UCSD-AML1 (cell line): ENCODE results near the gene CTDSP2.
"Not testable (repeated sequence)": the region's sequence is repeated elsewhere in the genome, so short reads cannot be mapped to it uniquely, and the experiment has no call there.

Experiments
- DNase-seq: peaks from one replicate; lab custom pipeline; 2025; ENCODE audit not compliant: unreplicated experiment; lab: John Stamatoyannopoulos, UW

CTDSP2 gene

GRCh38 chr12:57853864-57854556 lies 7.5 kb upstream of the CTDSP2 start:
- no peak for DNase-seq

GRCh38 chr12:57852620-57853500 lies 6.3 kb upstream of the CTDSP2 start:
- DNase-seq: no peak

DNA sequence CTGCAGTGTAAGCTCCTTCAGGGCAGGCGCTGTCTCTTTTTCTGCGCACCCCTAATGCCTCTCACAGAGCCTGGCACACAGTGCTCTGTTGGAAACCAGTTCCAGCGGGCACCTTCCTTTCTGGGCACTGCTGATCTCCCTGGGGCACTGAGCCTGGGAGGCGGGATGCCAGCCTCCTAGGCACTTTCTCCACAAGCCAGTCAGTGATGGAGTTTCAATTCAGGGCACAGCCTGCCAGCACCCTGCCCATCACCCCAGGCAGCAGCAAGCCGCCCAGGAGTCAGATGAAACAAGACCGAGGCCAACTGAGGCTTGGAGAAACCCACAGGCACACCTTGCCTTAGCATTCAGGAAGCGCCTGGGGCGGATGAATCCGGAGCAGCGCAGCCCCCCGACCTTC lies 5.7 kb upstream of the CTDSP2 start:
- DNase-seq: no peak

GRCh38 chr12:57851552-57851951 lies 5.0 kb upstream of the CTDSP2 start:
- DNase-seq: no peak

DNA sequence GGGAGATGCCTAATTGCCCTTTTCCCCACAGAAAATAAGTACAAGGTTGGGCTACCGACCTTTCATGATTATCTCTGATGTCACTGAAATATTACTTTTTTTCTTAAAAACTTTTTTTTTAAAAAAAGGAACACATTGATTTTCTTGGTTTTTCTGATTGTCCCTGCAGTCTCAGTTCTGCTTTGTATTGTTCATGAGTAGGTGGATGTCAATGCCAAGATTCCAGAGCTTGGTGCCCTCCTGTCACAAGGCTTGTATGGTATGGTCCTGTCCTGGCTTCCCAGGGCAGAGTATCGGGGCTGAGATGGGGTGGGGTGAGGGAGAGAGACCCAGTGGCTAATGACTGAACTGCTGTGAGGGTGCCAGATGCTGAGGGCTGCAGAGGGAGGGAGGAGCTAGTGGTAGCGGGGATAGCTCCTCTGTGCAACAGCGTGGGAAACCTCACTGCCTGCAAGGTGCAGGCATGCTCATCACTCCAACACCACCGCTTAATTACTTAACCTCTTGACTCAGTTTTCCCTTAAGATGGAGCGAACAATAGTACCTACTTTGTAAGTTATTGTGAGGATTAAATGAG lies 4.4 kb upstream of the CTDSP2 start:
- DNase-seq: no peak

GRCh38 chr12:57849447-57849846 lies 2.9 kb upstream of the CTDSP2 start:
- not testable (repeated sequence) for DNase-seq

DNA sequence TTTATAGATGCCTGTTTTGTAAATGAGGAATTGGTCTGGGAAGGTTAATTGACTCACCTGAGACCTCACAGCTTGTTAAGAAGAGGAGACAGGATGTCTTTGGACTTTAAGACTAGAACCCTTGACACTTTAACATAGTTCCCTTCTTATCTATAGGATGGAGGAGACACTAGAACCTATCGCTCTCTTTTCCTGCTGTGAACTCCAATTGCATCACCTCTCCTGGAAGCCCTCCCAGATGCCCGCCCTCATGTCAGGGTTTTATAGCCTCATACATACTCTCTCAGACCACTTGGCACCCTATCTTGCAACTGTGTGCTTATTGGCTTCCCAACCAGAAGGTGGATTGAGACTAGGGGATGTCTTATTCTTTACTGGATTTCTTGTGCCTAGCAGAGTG lies 2.5 kb upstream of the CTDSP2 start:
- no peak for DNase-seq

DNA sequence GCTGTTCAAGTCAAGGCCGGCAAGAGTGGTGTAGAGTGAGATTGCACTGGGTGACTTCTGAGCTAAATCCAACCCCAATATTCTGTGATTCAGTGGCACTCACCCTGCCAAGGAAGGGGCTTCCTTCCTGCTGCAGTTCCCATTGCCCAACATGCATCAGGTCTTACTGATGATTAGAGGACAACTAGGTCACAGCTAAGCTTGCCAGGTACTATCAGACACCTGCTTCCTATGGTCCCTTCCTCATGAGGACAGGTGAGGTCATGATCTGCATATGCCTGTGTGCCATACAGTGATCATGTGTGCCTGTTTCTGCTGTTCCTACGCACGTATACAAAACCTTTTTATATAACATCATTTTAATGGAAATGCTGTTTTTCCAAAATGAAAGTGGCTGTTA lies 1.7 kb upstream of the CTDSP2 start:
- DNase-seq: no peak

- no peak for DNase-seq
These were observed 298 bp downstream of the CTDSP2 start for GRCh38 chr12:57846285-57846576.

- peak; percentile 68 for DNase-seq
These were observed 848 bp downstream of the CTDSP2 start for GRCh38 chr12:57845478-57846284.

DNA sequence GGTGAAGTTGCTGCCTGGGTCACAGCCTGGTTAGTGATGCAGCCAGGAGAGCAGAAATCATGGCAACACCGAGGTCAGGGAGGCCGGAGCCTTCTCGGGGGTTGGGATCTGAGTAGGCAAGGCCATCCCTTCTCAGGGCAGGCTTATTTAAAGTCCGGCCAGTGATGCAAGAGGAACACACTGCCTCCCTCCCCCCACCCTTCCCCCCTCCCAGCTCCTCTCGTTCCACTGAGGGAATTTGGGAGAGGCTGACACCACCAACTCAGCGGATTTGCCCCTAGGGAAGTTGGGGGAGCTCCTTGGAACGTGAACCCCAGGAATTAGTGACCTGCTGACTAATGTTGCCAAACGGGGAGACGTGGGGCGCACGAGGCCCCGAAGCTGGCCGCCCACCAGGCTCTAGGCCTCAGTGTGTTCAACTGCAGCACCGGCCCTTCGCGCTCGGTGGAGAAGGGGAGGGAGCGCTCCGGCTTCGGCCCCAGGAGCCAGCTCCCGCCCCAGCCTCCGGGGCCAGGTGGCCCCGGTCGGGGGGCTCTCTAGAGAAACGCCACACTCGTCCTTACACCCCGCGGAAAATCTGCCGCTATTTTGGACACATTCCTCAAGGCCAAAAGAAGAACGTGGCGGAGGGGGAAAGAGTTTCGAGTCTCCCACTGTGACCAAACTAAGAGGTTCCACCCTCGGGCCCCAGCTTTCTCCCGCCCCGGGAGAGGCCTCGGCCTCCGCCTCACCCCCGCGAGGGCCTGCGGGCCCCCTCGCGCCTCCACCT lies 1.6 kb downstream of the CTDSP2 start:
- peak; percentile 40 for DNase-seq

DNA sequence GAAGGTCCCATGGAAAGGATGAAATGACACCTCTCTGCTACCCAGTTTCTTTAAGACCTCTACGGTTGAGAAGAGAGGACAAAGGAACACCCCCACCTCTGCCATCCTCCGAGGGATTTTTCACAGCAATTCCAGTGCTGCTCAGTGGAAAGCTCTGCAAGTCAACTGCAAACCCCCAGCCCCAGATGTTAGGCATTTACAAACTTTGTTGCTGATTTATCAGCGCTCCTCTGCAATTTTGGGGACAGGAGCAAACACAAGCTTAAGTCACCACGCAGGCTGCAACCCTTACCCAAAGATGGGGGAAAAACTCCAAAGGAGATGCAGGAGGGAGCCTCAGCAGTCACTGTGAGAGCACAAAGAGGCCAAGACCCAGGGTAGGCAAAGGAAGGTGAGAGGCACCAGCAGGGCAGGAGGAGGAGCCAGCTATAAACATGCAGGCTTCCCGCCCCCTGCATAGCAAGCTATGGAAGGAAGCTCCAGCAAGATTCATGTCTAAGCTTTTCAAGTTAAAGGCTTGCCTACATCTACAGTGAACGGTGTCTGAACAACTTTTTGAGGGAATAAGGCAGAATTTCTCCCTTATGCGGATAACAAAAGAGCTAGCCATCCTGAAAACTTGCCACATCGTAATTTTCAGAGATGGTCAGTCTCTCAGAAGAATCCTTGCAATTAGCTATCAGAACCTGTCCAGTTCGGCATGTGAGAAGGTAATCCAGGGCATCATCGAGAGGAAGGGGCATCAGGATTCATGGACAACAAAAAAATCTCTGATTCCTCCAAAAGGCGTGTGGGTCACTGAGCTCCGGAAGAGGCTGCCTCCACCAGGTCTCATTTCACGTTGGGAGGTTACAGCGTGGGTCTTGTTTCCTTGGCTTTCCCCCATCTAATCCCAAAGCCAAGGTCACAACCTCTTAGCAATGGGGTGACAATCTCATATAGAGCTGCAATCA lies 3.9 kb downstream of the CTDSP2 start:
- no peak for DNase-seq

DNA sequence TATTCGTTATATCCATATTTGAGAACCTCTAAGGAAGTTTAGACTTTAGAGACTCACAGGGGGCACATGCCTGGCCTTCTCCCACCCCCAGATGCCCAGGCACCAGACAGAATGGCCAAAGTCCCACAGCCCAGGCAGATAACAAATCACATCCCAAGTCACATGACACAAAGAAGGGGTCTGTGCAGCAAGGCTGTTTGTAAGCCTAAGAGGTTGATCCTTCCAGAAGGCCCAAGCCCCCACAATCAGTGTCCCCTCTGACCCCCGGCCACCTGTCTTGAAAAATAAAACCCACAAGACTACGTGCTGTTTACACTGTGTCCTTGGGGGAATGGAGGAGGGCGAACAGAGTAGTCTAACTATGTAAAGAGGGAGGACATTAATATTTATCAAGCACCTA lies 5.1 kb downstream of the CTDSP2 start:
- no peak for DNase-seq

GRCh38 chr12:57840726-57841125 lies 5.8 kb downstream of the CTDSP2 start:
- no peak for DNase-seq

DNA sequence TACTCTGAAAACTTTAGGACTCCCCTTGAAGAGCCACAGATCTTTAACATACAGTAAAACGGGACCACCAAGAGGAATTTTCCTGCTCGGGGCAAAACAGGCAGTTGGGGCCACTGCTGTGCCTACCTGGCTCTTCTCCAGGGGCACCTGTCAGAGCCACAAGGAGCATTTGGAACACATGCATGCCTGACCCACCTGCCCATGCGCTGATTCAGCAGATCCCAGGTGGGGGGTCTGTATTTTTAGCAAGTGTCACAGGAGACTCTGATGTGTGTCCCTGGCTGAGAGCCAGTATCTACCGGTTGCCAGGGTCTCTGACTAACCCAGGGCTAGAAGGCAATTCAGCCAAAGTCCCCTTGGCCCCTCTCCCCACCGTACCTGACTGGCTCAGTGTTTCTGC lies 6.5 kb downstream of the CTDSP2 start:
- no peak for DNase-seq

- peak; percentile 44 for DNase-seq
These were observed 7.8 kb downstream of the CTDSP2 start for GRCh38 chr12:57838594-57839302.

DNA sequence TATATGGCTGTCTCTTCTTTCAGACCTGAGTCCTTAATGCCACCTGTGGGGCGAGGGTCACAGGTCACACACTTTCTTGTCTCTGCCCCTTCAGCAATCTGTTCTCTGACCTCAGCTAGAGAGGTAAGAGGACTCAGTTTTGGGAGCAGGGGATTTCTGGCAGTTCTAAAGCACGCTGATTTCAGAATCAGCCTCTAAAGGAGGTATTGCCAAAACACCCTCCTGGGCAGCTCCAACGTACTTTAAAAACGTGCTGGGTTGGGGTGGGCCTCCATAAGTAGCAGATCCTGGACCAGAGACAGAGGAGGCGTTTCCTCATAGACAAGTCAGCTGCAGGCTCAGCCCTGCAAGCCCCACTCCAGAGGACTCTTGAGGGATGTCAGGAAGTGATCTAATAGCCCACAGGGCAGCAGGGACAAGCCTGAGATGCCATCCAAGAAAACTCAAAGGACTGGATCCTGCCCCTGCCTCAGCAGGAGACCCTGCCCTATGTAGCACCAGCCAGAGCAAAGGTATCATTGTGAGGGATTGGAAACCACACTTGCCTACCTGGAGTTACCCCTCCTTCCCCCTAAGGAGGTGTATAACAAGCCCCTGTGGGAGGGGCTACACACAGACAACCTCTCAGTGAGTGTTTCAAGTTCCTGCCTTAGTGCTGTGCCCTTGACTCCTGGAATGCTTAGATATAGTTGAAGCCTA lies 8.5 kb downstream of the CTDSP2 start:
- DNase-seq: peak; percentile 43
